Measurements from ENCODE around the gene C12orf50. TPM values are rescaled to one million over a fixed set of nuclear protein-coding genes. Genes with fewer than 3 reads are reported as not detected.

C12orf50 gene
- total and polyA plus RNA-seq, 2 donors (not counting 1 experiment from before 2014, with no cell fraction given) = 0.07 to 0.10 TPM

- intact Hi-C loops (cut with micrococcal nuclease) = no loop called here
- Mint-ChIP-seq H3K27me3 (no peaks in the 10 kb centered on the region), H3K9me3 (ENCODE audit: insufficient read depth) (no peaks in the 10 kb centered on the region), H3K4me1 (no peaks in the 10 kb centered on the region), H3K27ac (no peak overlapping the region), H3K4me3 (no peak overlapping the region)
- H3K79me2 ChIP-seq (ENCODE audit: control insufficient read depth, insufficient read depth, low read length) = no peaks in the 10 kb centered on the region
- DNase-seq (no peak), ATAC-seq (ENCODE audit: low read depth) (no peak)
- ChIA-PET POLR2A (no interaction called here), CTCF (no interaction called here)
- no peaks in the 10 kb centered on the region for H3K36me3 ChIP-seq (replicated peaks in 1 of 2; ENCODE audit: control extremely low read depth in 1 of 2, control insufficient read depth in 1 of 2, extremely low read depth in 1 of 2, insufficient read depth in 2 of 2, low read length in 1 of 2)
- H3K9ac ChIP-seq (ENCODE audit: low read length) = no peak overlapping the region
- no peak overlapping the region for H3K4me2 ChIP-seq (replicated peaks; ENCODE audit: low read depth, low read length, poor library complexity, severe bottlenecking)
- no peak overlapping the region for H3K4me3 ChIP-seq (ENCODE audit: control extremely low read depth in 1 of 5, extremely low read depth in 1 of 5, insufficient read depth in 1 of 5, low read depth in 2 of 5, low read length in 4 of 5)
- no peak overlapping the region for H3K27ac ChIP-seq (ENCODE audit: low read length in 2 of 2)
- no peaks in the 10 kb centered on the region for H4K20me1 ChIP-seq (ENCODE audit: control insufficient read depth, insufficient read depth, low read length, poor library complexity, severe bottlenecking)
- no peaks in the 10 kb centered on the region for H3K4me1 ChIP-seq (ENCODE audit: control insufficient read depth in 2 of 2, insufficient read depth in 2 of 2, low read length in 2 of 2)
- no peak overlapping the region for H2AFZ ChIP-seq (ENCODE audit: insufficient read depth, low read depth, low read length, poor library complexity, severe bottlenecking)
- H3K9me3 ChIP-seq (ENCODE audit: control extremely low read depth in 1 of 3, control insufficient read depth in 2 of 3, insufficient read depth in 1 of 3, low read length in 2 of 3) = peaks cover 0 to 5% (median 0%) of the 10 kb centered on the region in 3 donors
- no peak for TF ChIP-seq EZH2 (IDR thresholded peaks at IDR 0.05; ENCODE audit: borderline replicate concordance, insufficient read depth, low read depth, low read length, poor library complexity, severe bottlenecking)
- TF ChIP-seq CTCF (IDR thresholded peaks at IDR 0.05) = no peak
- H3K27me3 ChIP-seq (replicated peaks in 1 of 4; ENCODE audit: control extremely low read depth in 1 of 4, control insufficient read depth in 3 of 4, insufficient read depth in 4 of 4, low read length in 3 of 4) = peaks cover 0 to 2% (median 0%) of the 10 kb centered on the region in 4 experiments
Observed at GRCh38 chr12:87935216-87935615, 94.0 kb downstream of the C12orf50 start.

- no peaks in the 10 kb centered on the region for H3K9me3 Mint-ChIP-seq (ENCODE audit: insufficient read depth)
- H3K79me2 ChIP-seq (ENCODE audit: control insufficient read depth, insufficient read depth, low read length) = no peaks in the 10 kb centered on the region
- peaks cover 0 to 2% (median 0%) of the 10 kb centered on the region in 4 experiments for H3K27me3 ChIP-seq (replicated peaks in 1 of 4; ENCODE audit: control extremely low read depth in 1 of 4, control insufficient read depth in 3 of 4, insufficient read depth in 4 of 4, low read length in 3 of 4)
- POLR2A ChIA-PET = no interaction called here
- ATAC-seq (ENCODE audit: low read depth) (no peak), DNase-seq (no peak)
- intact Hi-C loops (cut with micrococcal nuclease) = no loop called here
- peaks cover 0 to 5% (median 0%) of the 10 kb centered on the region in 3 donors for H3K9me3 ChIP-seq (ENCODE audit: control extremely low read depth in 1 of 3, control insufficient read depth in 2 of 3, insufficient read depth in 1 of 3, low read length in 2 of 3)
- H3K4me1 ChIP-seq (ENCODE audit: control insufficient read depth in 2 of 2, insufficient read depth in 2 of 2, low read length in 2 of 2) = no peaks in the 10 kb centered on the region
- no peaks in the 10 kb centered on the region for H3K36me3 ChIP-seq (replicated peaks in 1 of 2; ENCODE audit: control extremely low read depth in 1 of 2, control insufficient read depth in 1 of 2, extremely low read depth in 1 of 2, insufficient read depth in 2 of 2, low read length in 1 of 2)
- CTCF ChIA-PET = interaction anchor here (0.7 kb wide), 1 partner anchor 565 kb away, joined by 4 read pairs; no protein-coding TSS in a partner anchor
- H3K27ac ChIP-seq (ENCODE audit: low read length in 2 of 2) = no peak overlapping the region
- no peaks in the 10 kb centered on the region for H3K4me1 Mint-ChIP-seq
- H3K9ac ChIP-seq (ENCODE audit: low read length) = no peak overlapping the region
- H3K27ac Mint-ChIP-seq = no peak overlapping the region
- H3K4me3 Mint-ChIP-seq = no peak overlapping the region
- H3K27me3 Mint-ChIP-seq = no peaks in the 10 kb centered on the region
- TF ChIP-seq EZH2 (IDR thresholded peaks at IDR 0.05; ENCODE audit: borderline replicate concordance, insufficient read depth, low read depth, low read length, poor library complexity, severe bottlenecking) = no peak
- no peak for TF ChIP-seq CTCF (IDR thresholded peaks at IDR 0.05)
- no peak overlapping the region for H2AFZ ChIP-seq (ENCODE audit: insufficient read depth, low read depth, low read length, poor library complexity, severe bottlenecking)
- H3K4me2 ChIP-seq (replicated peaks; ENCODE audit: low read depth, low read length, poor library complexity, severe bottlenecking) = no peak overlapping the region
- H4K20me1 ChIP-seq (ENCODE audit: control insufficient read depth, insufficient read depth, low read length, poor library complexity, severe bottlenecking) = no peaks in the 10 kb centered on the region
- no peak overlapping the region for H3K4me3 ChIP-seq (ENCODE audit: control extremely low read depth in 1 of 5, extremely low read depth in 1 of 5, insufficient read depth in 1 of 5, low read depth in 2 of 5, low read length in 4 of 5)
Observed at GRCh38 chr12:87933991-87934390, 95.2 kb downstream of the C12orf50 start.

Measured in B cell (primary cell).